Measurements from ENCODE around the gene JUP.

The JUP gene

DNA sequence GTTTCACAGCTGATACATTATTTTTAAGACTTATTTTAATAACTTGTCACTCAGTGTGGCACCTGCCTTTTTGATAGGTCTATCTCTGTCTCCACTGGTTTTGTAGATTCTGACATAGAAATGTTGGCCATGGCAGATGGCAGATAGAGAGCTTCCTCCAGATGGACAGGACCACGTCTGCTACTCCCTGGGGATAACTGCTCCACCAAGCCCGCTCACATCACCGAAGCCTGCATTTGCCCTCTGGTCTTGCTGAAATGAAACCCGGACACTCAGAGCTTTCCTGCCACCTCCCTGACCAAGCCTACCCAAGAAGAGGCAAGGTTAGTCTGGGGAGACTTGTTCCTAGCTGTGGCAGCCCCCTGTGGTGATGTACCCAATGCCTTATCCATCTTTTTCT lies 35.6 kb downstream of the JUP start:
- no peak for DNase-seq

DNA sequence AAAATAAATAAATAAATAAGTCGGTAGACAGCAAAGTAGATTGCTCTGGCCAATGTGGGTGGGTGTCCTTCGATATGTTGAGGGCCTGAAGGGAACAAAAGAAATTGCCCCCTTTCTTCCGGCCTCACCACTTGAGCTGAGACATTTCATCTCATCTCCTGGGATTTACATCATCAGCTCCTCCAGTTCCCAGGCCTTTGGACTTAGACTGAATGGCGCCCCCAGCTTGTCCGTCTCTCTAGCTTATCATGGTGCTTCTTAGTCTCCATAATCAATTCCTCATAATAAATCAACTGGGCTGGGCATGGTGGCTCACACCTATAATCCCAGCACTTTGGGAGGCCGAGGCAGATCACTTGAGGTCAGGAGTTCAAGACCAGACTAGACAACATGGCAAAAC lies 38.2 kb downstream of the JUP start:
- DNase-seq = no peak

DNA sequence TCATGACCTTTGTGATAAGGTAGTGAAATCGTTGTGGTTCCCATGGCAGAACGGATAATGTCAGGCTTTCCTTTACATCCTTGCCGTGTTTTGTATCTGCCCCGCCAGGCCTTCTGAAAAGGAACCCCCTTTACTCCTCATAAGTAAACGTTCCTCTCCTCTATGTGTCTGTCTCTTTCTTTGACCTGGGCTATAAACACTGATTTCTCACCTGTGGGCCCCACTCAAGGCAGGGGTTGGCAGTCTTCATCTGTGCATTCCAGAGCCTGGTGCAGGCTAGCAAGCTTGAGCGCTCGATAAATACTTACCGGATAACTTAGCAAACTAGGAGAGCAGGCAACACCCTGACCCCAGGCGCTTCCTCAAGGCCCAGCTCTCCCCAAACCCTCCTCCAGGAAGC lies 44.8 kb downstream of the JUP start:
- no peak for DNase-seq

GRCh38 chr17:41740506-41740905 lies 46.0 kb downstream of the JUP start:
- no peak for DNase-seq

DNA sequence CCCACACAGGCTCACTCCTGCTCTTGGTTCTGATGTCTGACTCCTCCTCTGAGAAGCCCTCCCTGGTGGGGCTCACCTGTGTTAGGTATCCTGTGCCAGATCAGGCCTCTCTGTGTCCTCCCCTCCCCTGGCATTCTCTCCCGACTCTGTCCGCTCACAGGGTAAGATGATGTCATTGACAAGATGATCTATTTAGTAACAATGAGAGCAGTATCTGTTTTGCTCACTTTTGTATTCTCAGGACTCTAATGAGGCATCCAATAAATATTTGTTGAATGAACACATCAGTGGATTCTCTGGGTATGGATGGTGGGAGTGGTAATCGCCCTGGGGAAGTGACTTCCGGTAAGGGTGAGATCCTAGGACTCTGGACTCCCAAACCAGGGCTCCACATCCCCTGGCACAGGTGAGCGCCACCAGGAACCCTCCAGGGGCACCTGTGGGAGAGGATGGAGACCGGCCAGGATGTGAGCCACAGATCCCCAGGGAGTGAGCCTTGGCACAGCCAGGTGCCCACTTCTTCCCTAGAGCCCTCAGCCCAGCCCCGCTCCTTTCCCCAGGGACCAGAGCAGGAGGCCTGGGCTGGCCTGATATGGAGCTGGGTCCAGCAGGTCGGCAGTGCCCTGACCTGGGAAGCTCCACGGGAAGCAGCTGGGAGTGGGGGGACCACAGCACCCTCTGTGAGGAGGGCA lies 46.7 kb downstream of the JUP start:
- DNase-seq = no peak

DNA sequence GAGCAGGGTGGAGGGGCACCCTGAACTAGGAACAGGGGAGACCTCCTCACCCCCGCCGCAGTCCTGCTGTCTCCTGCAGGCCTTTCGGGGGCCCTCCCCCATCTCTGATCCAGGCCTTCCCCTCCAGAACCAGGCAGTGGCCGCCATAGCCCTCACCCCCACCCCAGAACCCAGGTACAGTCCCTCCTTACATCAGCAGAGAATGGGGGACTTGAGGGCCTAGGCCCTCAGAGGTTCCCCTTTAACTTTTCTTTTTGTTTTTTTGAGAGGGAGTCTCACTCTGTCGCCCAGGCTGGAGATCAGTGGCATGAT lies 47.8 kb downstream of the JUP start:
- DNase-seq = no peak

GRCh38 chr17:41738077-41738800 lies 48.3 kb downstream of the JUP start:
- peak; percentile 69 for DNase-seq

- DNase-seq = no peak
Measured at GRCh38 chr17:41737680-41738023, 48.9 kb downstream of the JUP start.

DNA sequence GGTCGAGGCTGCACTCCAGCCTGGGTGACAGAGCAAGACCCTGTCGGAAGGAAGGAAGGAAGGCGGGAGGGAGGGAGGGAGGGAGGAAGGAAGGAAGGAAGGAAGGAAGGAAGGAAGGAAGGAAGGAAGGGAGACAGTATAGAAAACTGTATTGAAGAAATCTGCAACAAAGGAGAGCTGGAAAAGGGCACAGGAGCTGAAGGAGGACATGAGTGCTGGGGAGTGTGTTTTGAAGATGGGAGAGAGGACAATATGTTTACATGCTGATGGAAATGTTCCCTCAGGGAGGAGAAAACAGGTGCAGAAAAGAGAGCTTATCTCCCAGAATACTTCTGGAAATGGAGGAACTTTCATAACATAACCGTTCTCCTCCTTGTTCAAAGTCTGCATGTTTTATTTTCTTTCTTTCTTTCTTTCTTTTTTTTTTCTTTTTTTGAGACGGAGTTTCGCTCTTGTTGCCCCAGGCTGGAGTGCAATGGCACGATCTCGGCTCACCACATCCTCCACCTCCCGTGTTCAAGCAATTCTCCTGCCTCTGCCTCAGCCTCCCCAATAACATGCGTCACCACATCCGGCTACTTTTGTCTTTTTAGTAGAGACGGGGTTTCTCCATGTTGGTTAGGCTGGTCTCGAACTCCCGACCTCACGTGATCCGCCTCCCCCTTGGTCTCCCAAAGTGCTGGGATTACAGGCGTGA lies 49.4 kb downstream of the JUP start:
- DNase-seq = no peak

DNA sequence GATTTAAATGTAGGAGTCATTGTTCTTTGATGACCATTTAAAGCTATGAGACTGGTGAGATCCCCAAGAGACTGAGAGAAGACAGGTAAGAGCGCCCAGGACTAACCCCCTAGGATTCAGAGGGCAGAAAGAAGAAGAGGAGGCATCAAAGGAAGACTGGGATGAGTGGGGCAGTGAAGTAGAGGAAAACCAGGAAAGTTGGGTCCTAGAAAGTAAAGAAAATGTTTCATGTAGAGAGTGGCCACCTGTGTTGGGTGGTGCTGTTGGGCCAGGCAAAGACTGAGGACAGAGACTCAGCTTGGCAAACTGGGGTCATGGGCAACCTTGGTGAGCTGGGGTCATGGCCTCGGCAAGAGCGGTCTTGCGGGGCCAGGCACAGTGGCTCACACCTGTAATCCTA lies 50.8 kb downstream of the JUP start:
- DNase-seq = no peak

DNA sequence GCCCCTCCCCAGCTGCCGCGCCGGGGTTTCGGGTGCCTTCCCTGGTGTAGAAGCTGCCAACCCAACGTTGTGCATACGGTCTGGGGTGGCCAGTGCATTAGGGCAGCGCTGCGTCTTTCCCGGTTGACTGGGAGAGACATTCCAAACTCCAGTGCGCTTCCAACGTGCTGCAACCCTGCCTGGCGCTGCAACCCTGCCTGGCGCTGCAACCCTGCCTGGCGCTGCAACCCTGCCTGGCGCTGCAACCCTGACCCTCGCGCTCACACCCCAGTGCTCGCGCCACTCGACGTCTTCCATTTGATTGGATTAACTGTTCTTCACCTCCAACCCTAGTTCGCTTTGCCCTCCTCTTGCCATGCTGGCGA lies 51.6 kb downstream of the JUP start:
- DNase-seq = no peak

GRCh38 chr17:41734139-41734948 lies 52.2 kb downstream of the JUP start, which contains the start of gene HAP1:
Gene HAP1 (minus strand): TSS chr17:41734643. CDS start chr17:41734634, 9 bp downstream.
- DNase-seq = peak; percentile 6

GRCh38 chr17:41733348-41734138 lies 53.0 kb downstream of the JUP start:
- DNase-seq = no peak

DNA sequence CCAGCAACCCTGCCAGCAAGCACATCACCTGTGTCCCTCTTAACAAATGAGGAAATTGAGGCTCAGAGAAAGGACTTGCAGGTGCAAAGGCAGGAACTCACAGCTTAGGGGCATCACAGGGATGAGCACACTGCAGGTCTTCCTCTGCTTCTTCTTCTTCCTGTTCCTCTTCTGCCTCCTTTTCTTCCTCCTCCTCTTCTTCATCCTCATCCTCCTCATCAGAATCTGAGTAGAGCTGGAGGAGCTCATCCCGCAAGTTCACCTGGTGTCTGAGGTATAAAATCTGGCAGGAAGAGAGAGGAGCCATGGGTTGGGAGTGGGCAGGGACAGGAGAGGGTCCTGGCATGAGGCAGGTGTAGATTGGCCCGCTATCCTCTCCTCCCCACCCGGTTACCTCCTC lies 54.7 kb downstream of the JUP start:
- no peak for DNase-seq

- DNase-seq = no peak
Measured at GRCh38 chr17:41730479-41730878, 56.0 kb downstream of the JUP start.

DNA sequence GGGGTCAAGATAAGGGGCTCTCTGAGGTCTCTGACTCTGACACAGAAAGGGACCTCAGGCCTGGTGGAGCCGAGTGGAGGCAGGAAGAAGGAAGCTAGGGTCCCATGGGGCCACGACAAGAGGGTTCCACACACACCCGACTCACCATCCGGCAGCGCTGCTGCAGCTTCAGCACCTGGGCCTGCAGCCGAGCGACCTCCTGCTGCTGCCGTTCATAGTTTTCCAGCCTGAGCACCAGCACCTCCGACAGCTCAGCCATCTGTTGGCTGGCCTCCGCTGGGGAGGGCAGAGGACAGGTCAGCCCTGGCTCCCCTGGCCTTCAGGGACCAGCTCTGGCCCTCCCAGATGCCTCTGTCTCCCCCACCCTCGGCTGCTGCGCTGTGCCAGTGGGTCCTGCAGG lies 58.5 kb downstream of the JUP start:
- no peak for DNase-seq

DNA sequence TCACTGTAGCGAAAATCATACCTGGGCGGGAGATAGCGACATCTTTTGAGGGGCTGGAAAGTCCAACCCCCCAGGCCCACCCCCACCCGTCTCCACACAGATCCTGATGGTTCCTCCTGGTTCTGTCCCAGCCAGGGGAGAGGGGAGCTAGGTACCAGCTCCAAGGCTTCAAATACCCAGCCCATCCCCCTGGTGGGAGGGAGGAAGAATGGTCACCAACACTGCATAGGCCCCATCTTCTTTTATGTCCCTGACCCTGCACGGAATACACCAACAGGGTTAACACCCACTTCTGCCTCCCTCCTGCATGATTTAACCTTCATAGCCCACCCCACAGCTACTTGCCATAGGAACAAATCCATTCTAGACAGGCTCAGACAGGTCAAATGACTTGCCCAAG lies 61.4 kb downstream of the JUP start:
- no peak for DNase-seq

DNA sequence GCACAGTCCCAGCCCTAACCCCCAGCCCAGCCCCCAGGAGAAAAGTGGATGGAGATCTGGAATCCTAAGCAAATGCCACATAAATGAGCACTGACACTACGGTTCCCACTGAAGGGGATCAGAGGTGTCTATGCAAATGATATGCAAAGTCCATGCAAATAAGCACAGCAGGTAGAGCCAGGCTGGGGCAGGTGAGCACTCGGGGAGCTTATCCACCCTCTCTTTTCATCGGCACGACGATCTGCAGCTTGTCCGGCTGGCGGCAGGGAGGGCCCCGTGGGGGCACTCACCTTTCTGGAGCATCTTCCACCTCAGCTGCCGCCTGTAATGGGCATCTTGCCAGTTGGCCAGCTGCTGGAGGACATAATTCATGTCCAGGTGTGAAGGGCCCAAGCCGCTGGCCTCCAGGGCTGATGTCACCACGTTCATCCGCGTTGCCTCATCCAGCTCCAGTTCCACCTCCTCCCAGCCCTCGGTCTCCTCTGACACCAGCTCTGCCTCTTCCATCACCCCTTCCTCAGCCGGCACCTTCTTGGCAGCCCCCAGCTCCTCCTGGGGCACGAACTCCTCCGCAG lies 61.9 kb downstream of the JUP start:
- no peak for DNase-seq

- no peak for DNase-seq
Measured at GRCh38 chr17:41723801-41724475, 62.6 kb downstream of the JUP start.

DNA sequence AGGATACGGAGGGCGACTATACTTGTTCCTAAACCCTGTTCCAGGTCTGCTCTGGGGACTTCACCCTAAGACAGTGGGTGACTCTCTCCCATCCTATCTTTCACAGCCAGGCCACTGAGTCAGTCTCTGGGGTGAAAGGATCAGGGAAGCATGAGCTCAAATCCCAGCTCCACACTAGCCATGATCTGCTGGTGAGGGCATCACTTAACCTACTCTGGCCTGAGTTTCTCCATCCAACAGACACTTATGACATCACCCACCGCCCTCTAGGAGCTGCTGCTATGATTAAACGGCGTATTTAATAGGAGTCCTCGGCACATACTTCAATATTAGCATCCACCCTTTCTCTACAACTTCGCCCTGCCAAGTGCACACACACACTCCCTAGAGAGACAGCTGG lies 64.3 kb downstream of the JUP start:
- no peak for DNase-seq

DNA sequence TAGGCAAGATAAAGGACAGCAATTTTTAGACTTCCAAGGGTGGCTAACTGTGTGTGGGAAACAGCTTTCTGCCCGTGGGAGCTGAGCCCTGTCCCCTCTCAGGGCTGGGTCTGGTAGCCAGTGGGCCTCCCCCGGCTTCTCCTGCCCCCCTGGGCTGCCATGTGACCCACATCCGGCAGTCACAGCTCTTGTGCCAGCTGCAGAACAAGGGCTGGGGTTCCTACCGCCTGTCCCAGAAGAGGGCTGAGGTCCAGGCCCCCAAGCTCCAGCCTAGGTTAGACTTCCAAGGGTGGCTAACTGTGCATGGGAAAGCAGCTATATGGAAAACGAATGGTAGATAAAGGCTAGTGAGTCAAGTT lies 68.2 kb downstream of the JUP start:
- DNase-seq = no peak

All from stimulated activated naive CD4-positive, alpha-beta T cell treated with Interleukin-2 at 50 U/mL for 16 hours (primary cell).